Activated CD8-positive, alpha-beta memory T cell treated with anti-CD3 and anti-CD28 coated beads, Interleukin-2, amount 50 U/mL, for 48 hours (primary cell): ENCODE results near the gene SLC7A8.
A peak's percentile ranks its signal among the peaks of the same experiment; 100 is the strongest.
"Not testable (repeated sequence)": the region's sequence is repeated elsewhere in the genome, so short reads cannot be mapped to it uniquely, and the experiment has no call there.

Experiments
- DNase-seq: peaks from one replicate; pipeline ENCODE4 v3.0.0-alpha.2; 2020

The SLC7A8 gene

DNA sequence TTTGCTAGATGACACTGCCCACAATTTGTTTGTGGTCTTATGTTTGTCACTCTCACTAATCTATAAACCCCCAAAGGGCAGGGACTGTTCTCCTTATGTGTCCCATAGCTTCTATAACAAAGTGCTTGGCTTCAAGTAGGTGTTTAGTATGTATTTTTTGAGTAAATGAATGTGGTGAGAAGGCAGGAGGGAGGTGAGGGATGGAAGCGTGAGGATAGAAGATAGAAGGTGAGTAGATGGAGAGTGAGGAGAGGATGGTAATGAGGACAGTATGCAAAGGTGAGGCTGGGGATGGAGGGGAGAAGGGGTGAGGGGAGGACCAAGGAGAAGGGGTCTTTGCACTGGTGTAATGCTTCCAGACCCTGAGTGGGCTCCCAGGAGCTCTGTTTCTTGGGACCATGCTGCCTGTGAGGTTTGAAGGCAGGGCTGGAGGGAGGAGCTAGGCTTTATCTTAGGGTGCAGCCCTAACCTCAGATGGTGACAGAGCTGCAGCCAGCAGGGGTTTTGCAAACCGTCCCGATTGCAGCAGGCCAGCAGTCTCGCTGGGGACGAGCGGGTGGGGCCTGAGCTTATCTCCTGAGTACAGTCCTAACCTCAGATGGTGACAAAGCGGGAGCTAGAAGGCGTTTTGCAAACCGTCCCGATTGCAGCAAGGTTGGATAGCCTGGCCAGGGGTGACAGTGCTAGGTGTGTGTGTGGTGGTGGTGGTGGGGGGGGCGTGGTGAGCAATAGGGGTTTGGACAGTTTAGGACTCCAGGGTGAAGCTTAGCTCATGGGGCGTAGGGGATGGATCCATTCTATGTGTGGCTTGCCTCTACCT, 70.9 kb downstream of the SLC7A8 start:
- no peak for DNase-seq

DNA sequence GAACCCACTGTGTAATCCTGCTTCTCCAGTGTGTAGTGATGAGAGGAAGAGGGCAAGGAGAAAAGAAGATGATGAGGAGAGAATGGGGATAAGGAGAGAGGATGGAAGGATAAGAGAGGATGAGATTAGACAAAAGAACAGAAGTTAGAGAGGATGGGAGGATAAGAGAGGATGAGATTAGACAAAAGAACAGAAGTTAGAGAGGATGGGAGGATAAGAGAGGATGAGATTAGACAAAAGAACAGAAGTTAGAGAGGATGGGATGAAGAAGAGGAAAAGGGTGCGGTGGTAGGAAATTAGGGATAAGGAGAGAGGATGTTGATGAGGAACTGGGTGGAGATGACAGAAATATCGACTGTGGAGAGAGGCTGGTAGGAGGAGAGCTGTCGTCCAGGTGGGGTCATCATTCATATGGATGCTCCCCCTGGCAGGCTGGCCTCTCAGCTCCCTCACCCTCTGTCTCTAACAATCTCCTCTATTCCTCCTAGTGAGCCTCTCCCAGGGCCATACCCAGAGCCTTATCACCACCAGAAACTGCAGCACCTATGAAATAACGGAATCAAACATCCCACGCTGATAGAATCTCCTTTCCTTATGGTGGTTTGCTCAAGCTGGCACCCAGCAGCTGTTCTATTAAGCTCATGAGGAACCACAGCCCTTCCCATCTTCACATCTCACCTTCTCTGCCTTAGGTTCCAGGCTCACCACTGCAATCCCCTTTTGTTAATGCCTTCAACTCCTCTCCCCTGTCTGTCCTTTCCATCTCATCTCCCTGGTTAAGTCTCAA, 72.7 kb downstream of the SLC7A8 start:
- no peak for DNase-seq

DNA sequence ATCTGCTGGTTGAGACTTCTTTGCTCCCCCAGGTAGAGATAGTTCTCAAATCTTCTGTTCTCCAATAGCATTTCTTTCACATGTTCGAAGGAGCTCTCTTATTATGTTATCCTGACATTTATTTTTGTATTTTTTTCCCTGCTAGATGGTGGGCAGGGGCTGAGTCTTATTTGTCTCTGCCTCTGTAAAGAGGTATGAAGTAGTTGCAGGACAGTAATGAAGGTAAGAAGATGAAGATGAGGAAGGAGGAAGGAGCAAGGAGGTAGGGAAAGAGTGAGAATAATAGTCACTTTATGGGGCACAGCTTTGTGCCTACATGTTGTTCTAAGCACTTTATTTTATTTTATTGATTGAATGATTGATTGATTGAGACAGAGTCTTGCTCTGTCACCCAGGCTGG, 73.7 kb downstream of the SLC7A8 start:
- DNase-seq: no peak

DNA sequence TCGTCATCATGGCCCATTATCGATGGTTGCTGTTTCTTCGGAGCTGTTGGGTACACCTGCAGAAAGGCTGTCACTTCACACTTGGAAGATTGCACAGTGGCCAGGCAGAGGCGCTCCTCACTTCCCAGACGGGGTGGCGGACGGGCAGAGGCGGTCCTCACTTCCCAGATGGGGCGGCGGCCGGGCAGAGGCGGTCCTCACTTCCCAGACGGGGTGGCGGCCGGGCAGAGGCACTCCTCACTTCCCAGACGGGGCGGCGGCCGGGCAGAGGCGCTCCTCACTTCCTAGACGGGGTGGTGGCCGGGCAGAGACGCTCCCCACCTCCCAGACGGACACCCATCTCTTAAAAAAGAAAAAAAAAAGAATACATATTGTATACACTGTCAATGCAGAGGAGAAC, 75.3 kb downstream of the SLC7A8 start:
- DNase-seq: not testable (repeated sequence)

DNA sequence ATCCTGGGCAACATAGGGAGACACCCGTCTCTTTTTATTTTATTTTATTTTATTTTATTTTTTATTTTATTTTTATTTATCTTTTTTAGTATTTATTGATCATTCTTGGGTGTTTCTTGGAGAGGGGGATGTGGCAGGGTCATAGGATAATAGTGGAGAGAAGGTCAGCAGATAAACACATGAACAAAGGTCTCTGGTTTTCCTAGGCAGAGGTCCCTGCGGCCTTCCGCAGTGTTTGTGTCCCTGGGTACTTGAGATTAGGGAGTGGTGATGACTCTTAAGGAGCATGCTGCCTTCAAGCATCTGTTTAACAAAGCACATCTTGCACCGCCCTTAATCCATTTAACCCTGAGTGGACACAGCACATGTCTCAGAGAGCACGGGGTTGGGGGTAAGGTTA, 75.8 kb downstream of the SLC7A8 start:
- not testable (repeated sequence) for DNase-seq

DNA sequence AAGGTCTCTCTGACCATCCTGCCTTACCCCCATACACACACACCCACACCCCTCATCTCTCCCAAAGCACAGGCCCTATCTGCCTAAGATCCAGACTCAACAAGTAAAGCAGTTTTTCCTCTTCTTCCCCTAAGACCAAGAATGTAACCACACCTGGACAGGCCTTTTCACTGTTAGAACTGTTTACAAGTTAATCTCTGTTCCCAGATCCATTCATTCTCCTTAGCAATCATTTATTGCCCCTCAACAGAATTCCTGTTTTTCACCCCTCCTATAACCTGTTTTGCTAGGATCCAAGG, 76.8 kb downstream of the SLC7A8 start:
- no peak for DNase-seq

DNA sequence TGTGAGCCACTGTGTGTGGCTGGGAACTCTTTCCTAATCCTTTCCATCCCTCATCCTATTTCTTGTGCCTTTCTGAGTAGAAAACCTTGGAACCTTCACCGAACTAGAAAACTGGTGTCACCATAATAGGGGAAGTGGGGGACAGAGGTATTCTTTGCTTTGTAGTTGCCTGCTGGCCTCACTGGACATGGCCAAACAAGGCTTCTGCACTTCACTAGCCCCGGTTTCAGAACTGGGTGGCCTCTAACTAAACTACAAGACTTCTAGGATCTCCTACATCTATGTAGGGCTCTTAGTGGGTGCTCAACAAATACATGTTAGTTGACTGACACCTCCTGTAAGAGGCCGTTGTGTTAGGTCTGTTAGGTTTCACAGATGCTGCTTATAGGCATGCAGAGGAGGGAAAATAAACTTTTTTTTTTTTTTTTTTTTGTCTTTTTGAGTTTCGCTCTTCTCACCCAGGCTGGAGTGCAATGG, 78.1 kb downstream of the SLC7A8 start:
- DNase-seq: no peak

DNA sequence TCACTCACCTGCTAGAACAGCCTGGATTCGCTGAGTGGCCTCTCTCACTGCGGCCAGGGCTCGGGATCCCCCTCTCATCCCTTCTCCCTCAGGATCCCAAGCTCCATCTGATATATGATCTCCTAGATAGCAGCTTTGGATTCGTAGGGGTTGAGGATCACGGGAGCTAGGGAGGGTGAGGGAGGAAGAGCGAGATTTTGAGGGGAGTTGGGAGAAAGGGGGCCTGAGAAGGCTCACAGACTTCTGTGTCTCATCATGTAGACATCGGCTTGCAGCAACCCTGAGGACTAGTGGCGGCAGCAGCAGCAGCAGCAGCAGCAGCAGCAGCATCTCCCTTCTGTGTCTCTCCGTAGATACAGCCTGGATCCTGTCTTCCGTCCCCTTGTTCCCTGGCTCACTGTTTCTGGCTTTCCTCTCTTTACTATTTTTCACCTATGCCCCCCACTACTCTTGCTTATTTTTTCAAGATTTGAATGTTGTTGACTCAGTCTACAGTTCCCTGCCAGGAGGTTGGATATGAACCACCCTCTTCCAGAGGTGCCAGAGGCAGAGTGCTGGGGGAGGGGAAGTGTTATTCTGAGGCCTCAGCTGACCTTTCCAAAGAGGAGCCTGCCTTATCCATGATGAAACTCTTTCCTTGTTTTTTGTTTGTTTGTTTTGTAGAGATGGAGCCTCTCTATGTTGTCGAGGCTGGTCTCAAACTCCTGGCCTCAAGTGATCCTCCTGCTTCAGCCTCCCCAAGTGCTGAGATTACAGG, 78.7 kb downstream of the SLC7A8 start, which contains the start of gene CIROP:
Gene CIROP, minus strand, starts transcription at position 399 of the 757 bp plus-strand sequence. Its CDS starts 69 bp downstream, at position 330.
- no peak for DNase-seq

DNA sequence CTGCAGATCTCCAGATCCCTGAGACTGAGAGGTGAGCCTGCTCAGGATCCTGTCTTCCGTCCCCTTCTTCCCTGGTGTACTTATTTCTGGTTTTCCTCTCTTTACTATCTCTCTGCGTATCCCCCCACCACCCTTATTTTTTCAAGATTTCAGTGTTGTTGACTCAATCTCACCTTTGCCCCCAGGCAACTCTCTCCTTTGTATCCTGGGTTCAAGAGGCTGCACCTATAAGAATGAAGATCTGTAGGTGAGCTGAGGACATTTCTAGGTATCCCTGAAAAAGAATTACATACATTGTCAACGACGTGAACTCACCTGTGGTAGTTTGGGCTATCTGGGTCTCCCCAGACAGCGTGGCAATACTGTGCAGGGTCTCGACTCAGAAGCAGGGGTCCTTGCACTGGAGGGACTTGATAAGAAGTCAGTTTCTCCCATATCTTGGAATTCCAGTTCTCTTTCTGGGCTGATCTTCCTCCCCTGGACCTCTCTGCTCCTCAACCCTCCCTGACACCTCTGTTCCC, 79.3 kb downstream of the SLC7A8 start:
- DNase-seq: no peak

DNA sequence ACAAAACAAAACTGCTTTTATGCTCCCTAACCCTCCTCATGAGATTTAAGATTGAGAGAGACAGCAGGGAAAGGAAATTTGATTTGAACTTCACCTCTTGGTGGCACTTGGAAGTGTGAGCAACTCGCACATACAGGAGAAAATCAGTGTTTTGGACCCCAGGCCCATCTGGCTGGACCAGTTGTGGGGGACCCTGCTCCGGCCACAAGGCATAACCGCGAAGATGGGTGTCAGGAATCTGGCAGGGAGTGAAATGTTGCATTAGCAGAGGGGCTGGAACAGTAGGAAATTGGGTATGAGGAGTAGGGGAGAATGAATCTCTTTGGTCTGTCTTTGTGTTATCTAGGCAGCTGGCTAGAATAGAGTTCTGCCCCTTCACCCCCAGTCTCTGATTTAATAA, 79.9 kb downstream of the SLC7A8 start:
- no peak for DNase-seq

DNA sequence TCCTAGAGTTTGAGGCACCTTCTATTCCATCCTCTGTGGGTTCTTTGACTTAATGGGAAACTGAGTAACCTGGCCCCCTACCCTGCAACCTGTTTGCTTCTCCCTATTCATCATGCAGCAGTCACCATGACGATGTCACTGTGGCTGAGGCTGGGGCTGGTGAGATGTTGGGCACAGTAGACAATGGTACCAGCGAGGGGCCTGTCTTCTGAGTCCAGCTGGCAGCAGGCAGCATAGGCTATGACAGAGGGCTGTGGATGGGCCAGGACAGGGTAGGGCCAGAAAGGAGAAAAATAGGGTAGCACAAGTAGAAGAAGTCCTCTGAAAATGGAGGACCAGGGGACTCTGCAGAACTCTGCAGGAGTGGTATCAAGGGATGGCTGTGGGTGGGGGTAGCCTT, 80.7 kb downstream of the SLC7A8 start:
- DNase-seq: no peak

DNA sequence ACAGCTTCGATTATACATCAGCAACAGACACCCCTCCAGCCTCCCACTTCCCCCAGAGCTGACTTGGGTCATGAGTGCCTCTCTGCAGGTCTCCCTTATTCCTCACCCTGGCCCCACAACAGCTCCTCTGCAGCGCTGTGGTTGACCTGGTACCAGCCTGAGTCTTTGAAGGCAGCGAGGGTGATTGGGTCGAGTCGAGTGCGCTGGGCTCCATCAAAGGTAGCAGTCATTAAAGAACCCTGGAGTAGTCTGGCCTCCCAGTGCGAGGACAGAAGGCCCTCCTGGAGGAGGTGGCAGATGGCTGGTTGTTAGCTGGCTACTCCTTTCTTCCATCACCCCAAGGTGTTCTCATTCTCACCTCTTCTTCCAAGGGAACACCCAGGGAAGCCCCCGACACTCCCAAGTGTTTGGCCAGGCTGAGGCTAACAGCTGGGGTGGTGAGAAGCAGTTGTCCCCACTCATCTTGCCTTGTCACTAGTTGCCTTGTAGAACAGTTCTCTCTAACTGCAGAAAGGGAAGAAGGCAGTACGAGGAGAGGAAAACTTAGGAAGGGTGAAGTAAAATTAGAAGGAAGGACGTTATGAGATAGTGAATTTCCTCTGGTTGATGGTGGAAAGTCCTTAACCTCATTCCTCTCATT, 81.4 kb downstream of the SLC7A8 start:
- no peak for DNase-seq

DNA sequence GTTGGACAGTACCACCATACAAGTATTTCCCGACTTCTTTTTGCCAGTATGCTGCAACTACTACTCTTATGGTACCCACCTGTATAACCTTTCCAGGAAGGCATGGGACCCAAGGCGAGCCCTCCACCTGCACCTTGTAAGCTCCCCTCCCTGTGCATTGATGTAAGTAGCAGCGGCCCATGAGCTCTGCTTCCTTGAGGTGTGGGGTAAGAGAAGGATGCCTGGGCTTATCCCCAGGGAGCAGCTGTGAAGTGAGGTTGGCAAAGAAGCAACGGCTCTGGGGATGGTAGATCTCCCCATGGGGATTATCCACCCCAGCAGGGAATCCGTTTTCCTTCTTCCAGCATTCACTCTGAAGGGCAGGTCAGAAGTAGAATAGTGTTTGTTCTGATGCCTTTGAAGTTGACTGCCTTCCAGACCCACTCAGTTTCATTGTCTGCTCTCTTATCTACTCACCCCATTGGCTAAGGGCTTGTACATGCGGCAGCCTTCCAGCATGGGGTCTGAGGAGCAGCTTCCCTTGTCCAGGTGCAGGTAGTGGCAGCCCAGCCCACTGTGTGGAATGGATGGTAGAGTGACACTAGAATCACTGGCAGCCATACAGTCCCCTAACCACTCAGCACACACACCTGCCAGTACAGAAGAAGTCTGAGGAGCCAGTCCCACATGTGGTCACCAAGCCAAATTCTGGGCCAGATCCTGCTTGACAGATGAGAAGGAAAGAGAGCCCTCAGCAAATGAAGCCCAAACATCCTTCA, 82.1 kb downstream of the SLC7A8 start:
- no peak for DNase-seq

DNA sequence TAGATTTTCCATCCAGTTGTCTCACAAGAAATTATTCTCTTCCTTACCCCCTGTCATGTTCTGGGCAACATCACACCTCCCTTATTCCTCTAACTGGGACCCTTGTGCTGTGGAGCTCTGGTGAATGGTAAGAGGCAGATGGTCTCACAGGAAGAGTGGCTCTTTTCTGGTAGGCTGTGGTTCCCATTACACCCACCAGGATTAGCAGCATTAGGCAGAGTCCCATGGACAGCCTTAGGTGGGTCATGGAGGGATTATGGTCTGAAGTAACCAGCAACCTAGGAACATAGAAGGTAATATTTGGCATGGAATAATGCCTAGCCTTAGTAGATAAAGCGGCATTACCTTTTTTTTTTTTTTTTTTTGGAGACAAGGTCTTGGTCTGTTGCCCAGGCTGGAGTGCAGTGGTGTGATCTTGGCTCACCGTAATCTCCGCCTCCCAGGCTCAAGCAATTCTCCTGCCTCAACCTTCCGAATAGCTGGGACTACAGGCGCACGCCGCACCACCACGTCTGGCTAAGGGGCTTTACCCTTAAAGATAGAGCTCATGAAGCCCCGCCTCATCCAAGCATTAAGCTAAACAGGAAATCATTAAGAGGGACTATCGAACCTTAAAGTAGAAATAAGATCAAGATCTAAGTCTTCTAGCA, 84.1 kb downstream of the SLC7A8 start:
- DNase-seq: no peak

DNA sequence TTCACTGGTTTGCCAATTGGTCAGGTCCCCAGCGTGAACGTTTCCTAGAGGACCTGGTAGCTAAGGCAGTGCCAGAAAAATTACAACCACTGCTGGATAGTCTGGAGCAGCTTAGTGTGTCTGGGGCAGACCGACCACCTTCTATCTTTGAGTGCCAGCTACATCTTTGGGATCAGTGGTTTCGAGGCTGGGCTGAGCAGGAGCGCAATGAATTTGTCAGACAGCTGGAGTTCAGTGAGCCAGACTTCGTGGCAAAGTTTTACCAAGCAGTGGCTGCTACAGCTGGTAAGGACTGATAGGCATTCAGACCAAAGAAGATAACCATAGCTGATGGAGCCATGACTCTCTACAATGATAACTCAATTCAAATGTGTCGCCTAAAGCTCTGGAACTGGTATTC, 85.7 kb downstream of the SLC7A8 start:
- DNase-seq: peak; percentile 42

DNA sequence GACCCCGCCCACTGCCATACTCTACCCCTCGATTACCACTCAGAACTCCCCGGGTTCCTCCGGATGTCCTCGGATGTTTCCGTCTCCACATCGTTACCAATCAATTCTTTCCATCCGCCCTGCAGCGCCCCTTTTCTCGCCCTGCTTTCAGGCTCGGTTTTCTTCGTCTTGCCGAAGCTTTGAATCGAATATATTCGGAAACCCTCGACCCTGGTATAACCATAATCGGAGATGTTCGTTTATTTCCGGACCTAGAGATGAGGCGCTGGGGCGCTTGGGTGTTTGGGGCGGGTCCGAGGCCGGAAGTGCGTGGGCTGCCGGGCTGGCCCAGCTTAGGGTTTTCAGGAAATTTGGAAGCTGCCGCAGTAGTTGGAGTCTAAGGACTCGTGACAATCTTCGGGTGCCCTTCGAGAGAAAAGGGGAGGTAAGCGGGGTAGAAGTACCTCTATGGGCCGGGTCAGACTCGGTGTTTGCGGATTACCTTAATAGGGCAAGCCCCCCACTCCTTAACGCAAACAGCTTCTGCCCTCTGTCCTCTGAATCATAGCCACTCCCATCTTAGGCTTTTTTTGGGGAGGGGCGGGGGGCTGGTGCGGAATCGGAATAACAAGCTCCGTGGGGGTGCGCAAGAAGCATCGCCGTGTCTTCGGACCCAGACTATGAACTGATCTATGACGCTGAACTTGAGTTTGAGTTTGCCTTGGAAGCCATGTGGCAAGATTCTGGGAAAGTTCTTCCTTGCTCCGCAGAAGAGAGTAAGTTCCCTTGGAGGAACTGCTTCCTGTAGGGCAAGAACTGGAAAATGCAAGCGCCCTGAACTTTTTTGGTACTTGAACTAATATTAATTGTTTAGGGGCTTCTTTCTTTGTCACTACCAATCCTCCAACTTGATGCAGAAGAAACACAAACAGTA, 88.0 kb downstream of the SLC7A8 start, which contains the start of gene C14orf119:
Gene C14orf119, plus strand, starts transcription at position 310 of the 913 bp plus-strand sequence. CDS start 2,154 bp downstream, outside the sequence.
- DNase-seq: no peak

DNA sequence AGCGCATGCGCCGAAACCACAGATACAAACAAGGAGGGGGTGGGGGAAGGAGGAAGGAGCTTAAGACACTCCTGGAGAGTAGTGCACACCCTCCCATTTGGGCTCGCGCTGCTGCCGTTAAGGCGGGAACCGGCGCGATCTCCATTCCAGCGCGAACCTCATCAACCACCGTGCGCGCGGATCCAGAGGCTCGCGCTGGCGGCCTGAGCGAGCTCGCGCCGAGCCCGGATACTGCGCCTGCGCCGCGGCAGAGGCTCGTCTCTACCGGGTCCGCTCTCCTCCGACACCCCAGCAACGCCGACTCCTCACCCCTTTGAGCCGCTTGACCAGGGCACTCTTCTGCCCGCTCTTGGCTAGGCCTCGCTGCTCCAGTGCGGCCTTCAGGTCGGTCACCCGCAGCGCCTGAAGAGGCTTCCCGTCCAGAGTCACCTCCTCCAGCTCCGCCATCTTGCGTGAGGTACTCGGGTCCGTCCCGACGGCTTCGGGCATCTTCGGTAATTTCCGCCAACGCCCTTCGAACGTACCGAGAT, 88.7 kb downstream of the SLC7A8 start, which contains the start of gene ACIN1:
Gene ACIN1, minus strand, starts transcription at position 471 of the 530 bp plus-strand sequence. Its CDS starts 24 bp downstream, at position 447.
- peak; percentile 98 for DNase-seq

DNA sequence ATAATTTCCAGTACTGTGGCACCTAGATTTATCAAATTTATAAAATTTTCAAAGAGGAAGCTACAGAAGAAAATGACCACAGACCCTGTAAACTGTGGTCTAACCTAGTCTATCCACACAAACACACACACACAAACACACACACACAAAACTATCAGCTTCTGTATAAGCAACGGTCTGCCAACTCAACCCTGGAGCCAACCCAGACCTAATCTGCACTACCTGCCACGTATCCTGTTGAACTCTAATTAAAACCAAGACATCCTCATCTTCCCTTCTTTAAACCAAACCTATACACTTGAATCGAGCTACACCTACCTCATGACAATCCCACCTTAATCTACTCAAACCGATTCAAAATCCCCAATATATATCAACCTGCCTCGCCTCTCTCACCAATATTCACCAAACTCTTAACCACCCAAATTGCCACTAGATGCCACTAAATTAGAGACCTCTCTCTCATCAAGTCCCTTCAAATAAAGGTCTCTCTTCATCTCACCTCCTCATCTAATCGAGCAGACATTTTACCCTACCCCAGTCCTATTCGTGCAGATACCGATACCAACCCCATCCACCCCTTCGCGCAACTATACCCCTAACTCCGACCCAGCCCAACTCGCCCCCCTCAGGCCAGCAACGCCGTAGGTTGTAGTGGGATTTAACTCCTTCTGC, 89.3 kb downstream of the SLC7A8 start:
- peak; percentile 42 for DNase-seq

DNA sequence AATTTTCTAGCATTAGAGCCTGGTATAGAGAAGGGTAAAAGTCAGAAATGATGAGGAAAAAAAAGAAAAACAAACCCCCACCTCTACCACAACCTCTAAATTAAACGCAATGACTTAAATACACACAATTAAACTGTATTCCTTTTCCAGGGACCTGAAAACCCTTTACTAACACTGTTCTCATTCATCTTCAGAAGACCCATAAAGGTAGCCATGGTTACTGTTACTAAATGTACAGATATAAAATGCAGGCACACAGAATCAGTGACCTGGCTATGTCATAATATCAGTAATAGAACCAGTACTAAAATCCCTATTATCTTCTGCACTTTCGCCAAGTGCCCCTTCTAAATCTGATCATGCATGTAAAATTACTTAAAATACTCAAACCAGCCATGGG, 89.9 kb downstream of the SLC7A8 start:
- no peak for DNase-seq
